ENCODE measurements around the gene PIP4K2B. TPM values are rescaled to one million over a fixed set of nuclear protein-coding genes. Genes with fewer than 3 reads are reported as not detected.

PIP4K2B gene
- total and polyA plus RNA-seq, 9 donors, result 32.1 to 95.3 (median 66.5) TPM

DNA sequence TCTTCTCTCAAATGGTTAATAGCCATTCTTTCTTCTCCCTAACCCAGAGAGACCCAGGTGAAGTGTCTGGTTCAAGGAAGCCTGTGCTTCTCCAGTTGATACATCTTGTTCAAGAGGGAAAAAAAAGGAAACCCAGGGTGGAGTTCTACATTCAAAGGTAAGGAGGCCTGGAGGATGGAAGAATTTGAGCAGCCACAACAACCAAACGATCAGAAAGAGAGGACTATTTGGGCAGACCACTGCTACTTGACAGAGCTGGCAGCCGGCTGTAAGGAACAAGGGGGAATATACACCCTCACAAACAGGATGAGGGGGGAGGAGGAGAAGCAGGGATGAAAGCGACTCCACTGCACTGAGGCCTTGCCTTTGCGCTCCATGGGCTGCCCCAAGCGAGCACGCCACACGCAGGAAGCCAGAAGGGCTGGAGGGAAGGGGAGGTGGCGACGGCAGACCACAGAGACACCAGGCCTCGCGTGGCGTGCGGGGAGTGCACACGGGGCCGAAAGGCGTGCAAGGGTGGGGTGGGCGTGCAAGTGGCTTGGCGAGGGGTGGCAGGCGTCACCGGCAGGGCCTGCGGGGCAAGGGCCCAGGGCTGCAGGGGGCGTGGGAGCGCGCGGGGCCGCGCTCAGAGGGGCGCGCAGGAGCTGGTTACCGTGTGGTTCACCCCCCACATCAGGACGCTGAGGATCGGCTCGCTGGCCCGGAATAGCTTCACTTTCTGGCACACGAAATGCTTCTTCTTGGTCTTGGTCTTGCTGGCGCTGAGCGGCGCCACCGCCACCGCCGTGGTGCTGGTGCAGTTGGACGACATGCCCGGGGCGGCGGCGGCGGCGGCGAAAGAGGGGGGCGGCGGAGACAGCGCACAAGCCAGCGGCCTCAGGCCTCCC, 499 bp downstream of the PIP4K2B start:
- intact Hi-C loops (cut with DNase I), result no loop called here
- Histone ChIP-seq H3K27me3 (no peaks in the 10 kb centered on the region), H3K27ac (peak overlapping the region; percentile 97 to 100), H3K4me1 (ENCODE audit: insufficient read depth) (peaks cover 8% of the 10 kb centered on the region), H3K9me3 (no peaks in the 10 kb centered on the region), H3K4me3 (peak overlapping the region; percentile 98), H3K36me3 (no peaks in the 10 kb centered on the region)
- DNase-seq, result peak in 1 of 5 donors; percentile 43
- 0 to 1% (median 0%) methylated on average over 38 to 53 of the region's 53 CpGs for WGBS, 3 donors
- TF ChIP-seq, protein P1, sequence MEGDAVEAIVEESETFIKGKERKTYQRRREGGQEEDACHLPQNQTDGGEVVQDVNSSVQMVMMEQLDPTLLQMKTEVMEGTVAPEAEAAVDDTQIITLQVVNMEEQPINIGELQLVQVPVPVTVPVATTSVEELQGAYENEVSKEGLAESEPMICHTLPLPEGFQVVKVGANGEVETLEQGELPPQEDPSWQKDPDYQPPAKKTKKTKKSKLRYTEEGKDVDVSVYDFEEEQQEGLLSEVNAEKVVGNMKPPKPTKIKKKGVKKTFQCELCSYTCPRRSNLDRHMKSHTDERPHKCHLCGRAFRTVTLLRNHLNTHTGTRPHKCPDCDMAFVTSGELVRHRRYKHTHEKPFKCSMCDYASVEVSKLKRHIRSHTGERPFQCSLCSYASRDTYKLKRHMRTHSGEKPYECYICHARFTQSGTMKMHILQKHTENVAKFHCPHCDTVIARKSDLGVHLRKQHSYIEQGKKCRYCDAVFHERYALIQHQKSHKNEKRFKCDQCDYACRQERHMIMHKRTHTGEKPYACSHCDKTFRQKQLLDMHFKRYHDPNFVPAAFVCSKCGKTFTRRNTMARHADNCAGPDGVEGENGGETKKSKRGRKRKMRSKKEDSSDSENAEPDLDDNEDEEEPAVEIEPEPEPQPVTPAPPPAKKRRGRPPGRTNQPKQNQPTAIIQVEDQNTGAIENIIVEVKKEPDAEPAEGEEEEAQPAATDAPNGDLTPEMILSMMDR (IDR thresholded peaks at IDR 0.05), result no peak
- TF ChIP-seq POLR2A (IDR thresholded peaks at IDR 0.05) (no peak), EP300 (IDR thresholded peaks at IDR 0.05) (no peak)

DNA sequence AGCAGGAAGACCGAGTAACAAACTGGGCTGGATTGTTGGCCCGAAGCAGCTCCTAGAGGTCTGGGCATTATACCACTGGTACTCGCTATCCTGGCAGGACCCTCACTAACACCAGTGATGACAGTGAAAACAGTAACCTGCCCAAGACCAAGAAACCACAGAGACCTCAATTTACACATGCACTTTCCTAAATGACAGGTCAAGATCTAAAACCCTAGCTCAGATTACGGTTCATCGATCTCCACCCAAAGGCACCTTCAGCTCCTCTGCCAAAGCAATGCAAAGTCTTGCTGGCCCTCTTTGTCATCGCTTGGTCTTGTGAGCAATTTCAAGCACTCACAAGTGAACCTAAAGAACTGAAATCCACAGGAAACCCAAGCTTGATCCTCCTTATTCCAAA, 1.5 kb downstream of the PIP4K2B start:
- intact Hi-C loops (cut with DNase I), result no loop called here
- WGBS, 3 donors, result 75 to 82% (median 75%) methylated on average over 6 of the region's 6 CpGs
- no peak for DNase-seq
- no peak overlapping the region for H3K4me3 ChIP-seq
- H3K36me3 ChIP-seq, result no peaks in the 10 kb centered on the region
- TF ChIP-seq EP300 (IDR thresholded peaks at IDR 0.05) (no peak), POLR2A (IDR thresholded peaks at IDR 0.05) (no peak)
- TF ChIP-seq, protein P1 (IDR thresholded peaks at IDR 0.05), result no peak
- no peaks in the 10 kb centered on the region for H3K27me3 ChIP-seq
- no peaks in the 10 kb centered on the region for H3K9me3 ChIP-seq
- peak overlapping the region in 1 of 2 donors; percentile 16 for H3K27ac ChIP-seq
- peaks cover 8% of the 10 kb centered on the region for H3K4me1 ChIP-seq (ENCODE audit: insufficient read depth)

DNA sequence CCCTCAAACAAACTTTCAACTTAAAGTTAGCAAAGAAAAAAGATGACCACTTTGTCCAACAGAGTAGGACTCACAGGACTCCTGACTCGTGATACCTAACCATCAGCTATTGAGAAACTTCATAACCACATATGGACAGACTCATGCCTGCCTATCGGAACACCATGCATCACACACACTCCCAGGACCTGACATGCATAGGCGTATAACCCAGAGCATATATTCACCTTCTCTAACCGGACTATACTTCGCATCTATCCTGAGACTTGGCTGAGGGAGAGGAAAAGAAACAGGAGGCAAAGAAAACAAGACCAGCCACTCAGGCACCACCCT, 2.2 kb downstream of the PIP4K2B start:
- WGBS, 3 donors, result 66 to 83% (median 76%) methylated on average over 5 of the region's 5 CpGs

DNA sequence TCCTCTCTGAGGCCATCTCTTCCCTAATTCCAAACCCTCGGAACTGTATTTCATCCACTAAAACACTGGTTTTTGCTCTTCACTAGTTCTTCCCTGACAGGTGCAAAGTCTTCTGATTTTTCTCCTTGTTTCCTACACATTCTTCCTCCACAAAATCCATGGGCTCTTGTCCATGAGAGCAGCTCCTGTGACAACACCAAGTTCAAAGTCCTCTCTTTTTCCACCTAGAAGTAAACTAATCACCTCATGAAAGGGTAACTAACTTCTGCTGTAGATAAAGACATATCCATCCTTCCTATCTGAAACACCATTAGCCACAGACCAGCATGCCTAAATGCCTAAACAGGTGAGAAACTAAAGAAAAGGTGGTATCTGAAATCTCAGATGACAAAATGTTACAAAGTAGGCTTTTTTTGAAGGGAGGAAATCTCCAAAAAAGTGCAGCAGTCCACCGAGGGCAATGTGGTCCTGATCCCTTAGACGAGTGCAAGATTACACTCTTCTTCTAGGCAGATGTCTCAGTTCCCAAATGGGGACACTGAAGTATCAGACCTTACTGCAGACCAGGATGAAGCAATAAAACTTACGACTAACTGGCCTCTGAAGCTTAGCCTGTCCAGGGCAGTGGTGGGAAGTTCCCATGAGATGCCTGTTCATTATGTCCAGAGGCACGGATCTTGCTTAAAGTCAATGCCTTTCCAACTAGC, 2.8 kb downstream of the PIP4K2B start:
- no peaks in the 10 kb centered on the region for H3K9me3 ChIP-seq
- H3K4me1 ChIP-seq (ENCODE audit: insufficient read depth), result peaks cover 8% of the 10 kb centered on the region
- DNase-seq, result no peak
- H3K27ac ChIP-seq, result no peak overlapping the region
- H3K4me3 ChIP-seq, result no peak overlapping the region
- TF ChIP-seq POLR2A (IDR thresholded peaks at IDR 0.05), result no peak
- TF ChIP-seq EP300 (IDR thresholded peaks at IDR 0.05), result no peak
- TF ChIP-seq, protein P1 (IDR thresholded peaks at IDR 0.05), result no peak
- intact Hi-C loops (cut with DNase I), result no loop called here
- H3K36me3 ChIP-seq, result no peaks in the 10 kb centered on the region
- 64 to 66% (median 65%) methylated on average over 5 of the region's 5 CpGs for WGBS, 3 donors
- H3K27me3 ChIP-seq, result no peaks in the 10 kb centered on the region

More for the DNA sequence above, 2.2 kb downstream of the PIP4K2B start:
- no peak for DNase-seq
- TF ChIP-seq, protein P1 (IDR thresholded peaks at IDR 0.05), result no peak
- TF ChIP-seq POLR2A (IDR thresholded peaks at IDR 0.05) (no peak), EP300 (IDR thresholded peaks at IDR 0.05) (no peak)
- Histone ChIP-seq H3K4me3 (no peak overlapping the region), H3K27me3 (no peaks in the 10 kb centered on the region), H3K4me1 (ENCODE audit: insufficient read depth) (peaks cover 8% of the 10 kb centered on the region), H3K27ac (peak overlapping the region in 1 of 2 donors; percentile 16), H3K36me3 (no peaks in the 10 kb centered on the region), H3K9me3 (no peaks in the 10 kb centered on the region)
- intact Hi-C loops (cut with DNase I), result no loop called here
